GM19468 (cell line): ENCODE results near the gene TBC1D9.

Experiments used
- ATAC-seq: cut with Tn5 transposase; IDR thresholded peaks from one replicate; pipeline ENCODE4 v1.9.1; 2021; ENCODE audit warnings: mild to moderate bottlenecking, moderate library complexity, moderate number of reproducible peaks; ENCODE audit not compliant: unreplicated experiment; ENCODE audit errors: extremely low read depth

TBC1D9 gene

DNA sequence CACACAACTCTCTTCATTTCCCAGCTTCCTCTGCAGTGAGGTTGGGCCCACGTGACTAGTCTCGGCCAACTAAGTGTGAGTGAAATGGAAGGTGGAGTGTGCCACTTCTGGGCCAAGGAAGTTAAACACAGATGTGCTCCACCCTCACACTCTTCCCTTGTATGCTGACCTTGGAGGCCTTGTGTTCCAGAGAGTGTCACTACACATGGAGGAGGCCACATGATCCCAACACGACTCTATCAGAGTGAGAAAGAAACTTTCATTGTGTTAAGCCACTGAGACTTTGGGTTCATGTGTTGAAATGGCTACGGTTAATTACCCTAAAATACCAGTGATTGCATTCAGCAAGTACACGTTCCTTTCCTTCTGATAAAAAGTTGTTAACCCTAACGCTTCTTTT lies 55.1 kb downstream of the TBC1D9 start:
- no peak for ATAC-seq

DNA sequence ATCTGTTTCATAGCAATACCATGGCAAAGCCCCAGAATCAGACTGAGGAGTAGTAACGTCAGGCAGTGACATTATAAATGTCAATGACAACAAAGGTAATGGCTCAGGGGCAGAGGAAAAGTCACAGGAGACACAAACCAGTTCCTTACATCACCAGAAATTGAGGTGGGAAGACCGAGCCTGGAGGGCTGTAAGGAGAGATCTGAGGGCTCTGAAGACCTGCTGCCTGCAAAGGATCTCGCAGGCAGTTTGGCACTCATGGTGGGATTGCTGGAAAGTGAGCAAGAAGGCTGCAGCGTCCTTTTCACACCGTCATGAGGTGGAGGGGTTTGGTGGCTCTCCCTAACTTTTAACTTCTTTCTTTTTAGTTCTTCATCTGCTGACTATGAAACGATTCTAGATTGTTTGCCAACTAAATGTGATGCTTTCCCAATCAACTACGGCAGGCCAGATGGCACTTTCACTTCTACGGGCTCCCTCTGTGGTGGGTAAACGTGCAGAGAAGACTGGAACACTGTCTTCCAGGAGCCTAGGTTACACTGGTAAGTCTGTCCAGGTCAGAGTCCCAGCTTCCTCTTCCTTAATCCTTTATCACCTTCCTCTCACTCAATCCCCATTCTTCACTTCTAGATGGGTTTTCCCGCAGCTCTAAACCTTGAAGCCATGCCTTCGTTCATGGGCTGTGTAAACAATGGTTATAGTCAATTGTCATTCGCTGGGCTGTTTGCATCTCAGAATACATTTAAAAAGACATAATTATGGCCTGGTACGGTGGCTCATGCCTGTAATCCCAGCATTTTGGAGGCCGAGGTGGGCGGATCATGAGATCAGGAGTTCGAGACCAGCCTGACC lies 58.2 kb downstream of the TBC1D9 start:
- ATAC-seq, result no peak

DNA sequence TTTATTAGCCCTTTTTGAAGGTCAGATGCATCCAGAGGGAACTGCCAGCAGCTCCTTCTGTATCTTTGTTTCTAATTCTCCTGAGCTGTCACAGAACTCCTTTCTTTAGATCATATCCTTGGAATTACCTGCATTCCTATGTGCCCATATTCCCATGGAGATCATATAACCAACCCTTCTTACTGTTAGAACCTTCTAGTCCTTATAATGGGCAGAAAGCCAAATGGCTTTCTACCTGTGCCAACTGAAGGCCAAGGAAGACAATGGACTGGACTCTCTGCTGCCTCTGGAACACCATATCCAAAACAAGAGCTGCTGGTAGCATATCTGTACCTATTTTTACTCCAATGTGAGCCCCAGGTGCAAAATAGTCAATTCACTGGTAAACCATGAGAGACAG lies 60.7 kb downstream of the TBC1D9 start:
- ATAC-seq, result no peak

DNA sequence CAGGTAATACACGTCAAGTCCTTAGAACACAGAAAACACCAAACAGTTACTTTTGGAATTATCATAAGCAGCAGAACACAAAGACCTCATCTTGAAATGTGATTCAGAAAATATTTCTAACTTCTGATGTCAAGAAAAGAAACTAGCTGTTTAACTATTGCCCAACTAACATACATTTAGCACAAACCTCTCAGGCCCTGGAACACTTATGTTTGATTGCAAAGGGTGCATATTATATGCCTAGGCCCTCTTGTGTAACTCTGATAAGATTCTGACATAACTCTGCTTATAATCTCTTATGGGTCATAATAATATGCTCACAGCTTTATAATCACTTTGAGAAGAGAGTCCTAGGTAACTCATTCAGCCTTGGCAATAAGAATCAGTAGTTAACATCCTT lies 62.6 kb downstream of the TBC1D9 start:
- no peak for ATAC-seq

DNA sequence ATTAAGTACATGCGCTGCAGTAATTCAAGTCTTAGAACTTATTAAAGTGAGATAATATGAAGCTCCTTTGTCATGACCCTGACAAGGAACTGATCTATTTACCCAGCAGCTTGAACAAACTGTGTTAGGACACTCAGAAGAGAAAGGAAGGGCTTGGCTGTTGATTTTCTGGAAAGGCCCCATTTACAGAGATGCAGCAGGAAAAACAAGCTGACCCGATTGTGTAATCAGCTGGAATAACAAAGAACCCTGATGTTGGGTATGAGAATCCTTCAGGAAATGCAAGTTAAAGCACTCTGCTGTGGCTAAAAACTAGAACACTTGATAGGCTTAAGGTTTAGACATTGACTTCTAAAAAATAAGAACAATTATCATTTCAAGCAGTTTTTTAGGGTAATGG lies 64.8 kb downstream of the TBC1D9 start:
- no peak for ATAC-seq

DNA sequence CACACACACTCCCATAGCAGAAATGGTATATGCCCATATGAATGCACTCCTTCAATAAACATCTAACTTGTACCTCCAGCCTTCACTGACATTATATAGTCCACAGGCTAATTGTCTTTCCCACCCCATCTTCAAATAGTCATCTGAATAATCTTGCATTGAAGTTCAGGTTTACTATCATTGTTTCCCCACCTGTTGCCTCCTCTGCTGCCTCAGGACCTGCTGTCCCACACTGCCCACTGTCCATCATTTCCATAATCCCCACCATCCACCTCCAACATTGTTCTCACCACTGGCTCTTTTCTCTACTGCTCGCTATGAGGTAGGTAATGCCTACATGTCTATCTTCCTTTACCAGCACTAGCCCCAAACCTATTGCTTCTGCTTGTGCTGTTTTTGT lies 66.1 kb downstream of the TBC1D9 start:
- ATAC-seq, result no peak

DNA sequence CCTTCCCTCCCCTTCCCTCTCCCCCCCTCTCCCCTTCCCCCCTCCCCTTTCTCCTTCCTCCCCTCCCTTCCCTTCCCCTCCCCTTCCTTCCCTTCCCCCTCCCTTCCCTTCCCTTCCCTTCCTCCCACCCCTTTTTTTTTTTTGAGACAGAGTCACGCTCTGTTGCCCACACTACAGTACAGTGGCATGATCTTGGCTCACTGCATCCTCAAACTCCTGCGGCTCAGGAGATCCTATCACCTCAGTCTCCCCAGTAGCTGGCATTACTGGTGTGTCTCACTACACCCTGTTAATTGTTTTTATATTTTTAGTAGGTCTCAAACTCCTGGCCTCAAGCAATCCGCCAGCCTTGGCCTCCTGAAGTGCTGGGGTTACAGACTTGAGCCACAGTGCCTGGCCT lies 66.6 kb downstream of the TBC1D9 start:
- no peak for ATAC-seq

DNA sequence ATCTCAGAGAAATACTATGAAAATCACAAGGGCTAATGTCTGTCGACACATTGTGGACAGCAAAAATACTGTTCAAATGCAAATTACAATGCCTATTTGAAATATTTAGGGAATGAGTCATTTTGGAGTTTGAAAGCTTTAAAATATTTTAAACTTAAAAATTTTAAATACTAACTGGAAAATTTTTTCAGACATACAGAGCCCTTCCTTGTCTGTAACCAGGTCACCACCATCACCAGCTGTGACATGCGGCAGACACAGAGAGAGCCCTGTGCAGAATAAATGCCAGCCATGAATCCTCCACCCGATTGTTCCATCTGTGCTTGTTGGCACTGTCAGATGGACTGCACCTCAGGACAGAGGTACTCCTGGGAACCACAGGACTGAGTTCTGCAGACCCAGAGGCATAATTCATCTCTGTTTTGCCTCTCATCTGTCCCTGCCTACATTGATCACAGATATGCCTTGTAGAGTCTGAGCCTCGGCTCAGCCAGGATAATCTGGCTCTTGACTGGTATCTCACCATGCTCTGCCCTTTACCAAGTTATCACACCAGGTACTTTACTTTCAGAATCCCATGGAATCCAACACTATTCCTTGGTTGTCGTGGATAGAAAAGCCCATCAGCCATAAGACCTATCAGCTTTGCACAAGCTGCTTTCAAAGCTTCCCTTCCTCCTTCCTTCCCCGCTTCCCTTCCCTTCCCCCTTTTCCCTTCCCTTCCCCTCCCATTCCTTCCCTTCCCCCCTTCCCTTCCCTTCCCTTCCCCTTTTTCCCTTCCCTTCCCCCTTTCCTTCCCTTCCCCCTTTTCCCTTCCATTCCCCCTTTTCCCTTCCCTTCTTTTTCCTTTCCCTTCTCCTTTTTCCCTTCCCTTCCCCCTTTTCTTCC lies 67.2 kb downstream of the TBC1D9 start:
- no peak for ATAC-seq

DNA sequence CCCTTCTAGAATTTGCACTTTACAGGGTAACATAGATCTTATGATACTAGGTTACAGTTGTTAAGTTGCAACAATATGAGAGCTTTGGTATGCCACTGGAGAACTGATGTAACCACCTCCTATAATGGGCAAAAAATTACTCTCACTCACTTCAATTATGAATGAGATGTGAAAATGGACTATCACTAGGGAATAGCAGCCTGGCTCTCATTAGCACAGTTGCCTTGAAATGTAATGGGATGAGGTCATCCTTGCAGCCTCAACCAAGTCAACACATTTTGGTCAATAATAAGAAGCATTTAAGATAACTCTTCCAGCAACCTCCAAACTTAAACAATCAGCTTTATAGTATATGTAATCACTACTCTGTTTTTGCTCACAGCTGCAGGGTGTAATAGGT lies 69.4 kb downstream of the TBC1D9 start:
- ATAC-seq, result no peak

DNA sequence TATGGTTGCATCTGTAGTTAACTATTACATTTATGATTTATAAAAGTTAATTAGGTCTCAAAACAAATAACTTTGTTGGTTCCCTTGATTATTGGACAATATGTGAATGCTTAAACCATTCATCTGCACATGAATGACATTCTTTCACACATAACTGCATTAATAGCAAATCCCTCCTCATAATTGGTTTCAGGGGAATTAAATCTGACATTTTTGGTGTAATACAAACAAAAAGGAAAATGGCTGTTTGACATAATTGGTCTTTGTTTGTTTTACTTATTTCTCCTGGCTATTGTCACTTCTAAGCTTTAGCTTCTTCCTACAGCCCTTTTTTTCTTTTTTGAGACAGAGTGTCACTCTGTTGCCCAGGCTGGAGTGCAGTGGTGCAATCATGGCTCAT lies 71.9 kb downstream of the TBC1D9 start:
- ATAC-seq, result no peak

DNA sequence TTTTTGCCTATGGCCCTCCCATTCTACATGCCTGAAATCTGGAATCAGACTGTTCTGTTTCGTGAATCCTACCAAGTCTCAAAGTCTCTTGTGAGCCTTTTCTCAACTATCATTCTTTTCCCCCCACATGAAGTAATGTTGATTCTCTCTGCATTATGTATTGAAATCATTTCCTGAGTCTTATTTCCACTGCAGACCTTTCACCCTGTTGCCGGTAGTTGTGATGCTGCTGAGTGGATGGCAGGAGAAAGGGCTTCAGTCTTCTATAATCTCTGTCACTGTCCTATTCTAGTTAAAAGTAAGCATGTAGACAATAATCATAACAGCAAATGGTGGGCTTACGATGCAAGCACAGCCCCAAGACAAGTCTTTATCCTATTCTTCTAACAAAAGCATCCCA lies 75.0 kb downstream of the TBC1D9 start:
- ATAC-seq, result no peak

DNA sequence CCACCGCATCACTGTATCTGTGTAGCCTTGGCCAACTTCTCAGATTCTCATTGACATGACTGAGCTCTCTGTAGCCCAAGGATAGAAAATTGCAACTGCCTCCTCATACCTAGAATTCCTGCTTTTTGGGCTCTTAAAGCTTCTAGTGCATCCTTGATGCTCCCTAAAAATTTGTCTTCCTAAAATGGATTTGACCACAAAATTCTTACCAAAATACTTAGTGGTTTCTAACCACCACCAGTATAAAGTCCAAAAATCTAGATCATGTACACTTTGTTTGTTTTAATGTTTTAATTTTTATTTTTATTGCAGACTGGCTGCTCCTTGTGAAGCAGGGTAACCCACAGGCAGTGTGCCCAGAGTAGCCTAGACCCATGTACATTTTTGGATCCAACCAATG lies 75.5 kb downstream of the TBC1D9 start:
- ATAC-seq, result no peak

DNA sequence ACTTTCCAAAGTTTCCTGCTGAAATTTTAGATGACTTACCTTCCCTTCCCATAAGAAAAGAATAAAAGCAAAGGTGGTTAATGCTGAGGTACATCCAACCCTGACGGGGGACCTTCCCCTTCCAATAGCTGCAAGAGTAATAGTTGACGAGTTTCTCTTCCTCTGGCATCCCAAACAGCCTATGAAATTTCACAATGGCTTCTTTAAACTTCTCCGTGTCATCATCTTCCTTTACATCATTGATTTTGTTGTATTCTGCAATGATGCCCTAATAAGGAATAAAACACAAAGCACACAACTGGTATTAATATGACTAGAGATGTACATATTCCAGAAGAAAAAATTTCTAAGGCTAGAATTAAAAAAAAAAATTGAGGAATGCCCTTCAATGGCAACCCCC lies 76.6 kb downstream of the TBC1D9 start:
- ATAC-seq, result no peak

DNA sequence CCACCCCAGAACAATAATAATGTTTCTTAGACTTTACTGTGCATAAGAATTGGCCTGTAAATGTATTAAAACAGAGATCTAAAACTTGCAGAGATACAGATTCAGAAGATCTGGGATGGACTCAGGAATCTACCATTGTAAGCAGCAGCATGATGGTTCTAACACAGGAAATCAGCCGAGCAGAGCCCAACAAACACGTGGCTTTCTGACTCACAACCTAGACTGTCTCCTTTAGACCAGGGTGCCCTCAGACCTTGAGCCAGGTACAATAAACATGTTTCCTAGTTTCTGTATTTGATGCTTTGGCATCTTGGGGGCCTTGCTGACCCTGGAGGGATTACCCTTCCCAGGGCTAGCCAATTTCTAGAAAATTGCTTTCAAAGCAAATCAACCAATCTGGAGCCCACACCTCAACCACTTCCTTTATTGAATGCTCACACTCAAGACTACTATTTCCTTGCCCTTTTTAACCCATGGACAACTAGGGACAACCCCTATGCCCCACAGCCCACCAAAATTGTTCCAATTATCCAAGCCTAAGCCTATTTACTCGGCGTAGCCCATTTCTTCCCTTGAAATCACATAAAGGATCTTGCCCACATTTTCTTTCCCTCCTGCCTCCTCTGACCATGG lies 80.5 kb downstream of the TBC1D9 start:
- no peak for ATAC-seq

DNA sequence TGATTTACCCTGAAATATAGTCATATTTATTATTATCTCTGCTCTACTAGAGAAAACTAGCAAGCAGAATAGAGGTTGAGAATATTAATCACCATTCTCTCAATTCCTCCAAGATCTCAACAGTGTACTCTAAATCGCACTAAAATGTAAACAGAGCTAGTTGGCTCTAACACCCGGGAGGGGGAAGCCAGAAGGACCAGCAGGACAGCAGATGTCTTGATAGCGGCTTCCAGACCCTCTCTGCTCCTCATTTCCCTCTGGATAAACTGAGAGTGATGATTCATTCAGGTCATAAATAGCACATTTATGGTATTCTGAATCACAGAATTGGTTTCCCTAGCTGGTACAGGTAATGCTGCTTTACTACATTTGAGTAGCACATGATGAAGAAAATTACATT lies 82.5 kb downstream of the TBC1D9 start:
- no peak for ATAC-seq

DNA sequence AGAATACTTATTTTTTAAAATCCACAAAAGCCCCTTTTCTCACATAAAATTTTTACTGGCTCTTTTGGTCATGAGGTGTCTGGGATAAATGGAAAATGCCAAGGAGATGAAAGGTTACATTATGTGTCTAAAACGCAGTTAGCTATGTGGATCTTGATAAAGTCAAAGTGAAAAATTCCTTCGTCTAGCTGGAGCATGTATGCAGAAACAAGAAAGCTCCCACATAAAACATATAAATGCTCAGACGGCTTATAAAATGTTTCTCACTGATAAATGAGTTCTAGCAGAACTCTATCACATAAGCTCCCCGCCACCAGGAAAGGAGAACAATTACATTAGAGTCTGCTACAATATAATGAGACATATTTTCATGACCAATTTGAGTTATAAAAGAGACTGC lies 83.8 kb downstream of the TBC1D9 start:
- ATAC-seq, result no peak

DNA sequence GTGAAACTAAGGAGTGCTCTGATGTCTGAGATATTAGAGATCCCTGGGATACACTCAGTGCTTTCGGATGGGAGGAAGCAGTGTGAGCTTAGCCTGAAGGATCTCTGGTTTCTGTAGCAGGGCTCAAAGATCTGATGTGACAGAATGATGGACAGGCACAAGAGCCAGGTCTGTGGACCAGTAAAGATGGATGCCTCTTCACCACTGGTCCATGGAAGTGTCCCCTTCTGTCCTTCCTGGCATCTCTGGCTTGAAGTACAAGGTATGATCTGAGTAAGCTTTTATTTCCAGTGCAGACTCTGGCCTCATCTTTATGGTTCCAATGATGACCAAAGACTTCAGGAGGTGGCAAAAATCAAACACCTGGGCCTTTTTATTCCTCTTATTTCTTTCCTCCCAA lies 88.1 kb downstream of the TBC1D9 start:
- no peak for ATAC-seq

DNA sequence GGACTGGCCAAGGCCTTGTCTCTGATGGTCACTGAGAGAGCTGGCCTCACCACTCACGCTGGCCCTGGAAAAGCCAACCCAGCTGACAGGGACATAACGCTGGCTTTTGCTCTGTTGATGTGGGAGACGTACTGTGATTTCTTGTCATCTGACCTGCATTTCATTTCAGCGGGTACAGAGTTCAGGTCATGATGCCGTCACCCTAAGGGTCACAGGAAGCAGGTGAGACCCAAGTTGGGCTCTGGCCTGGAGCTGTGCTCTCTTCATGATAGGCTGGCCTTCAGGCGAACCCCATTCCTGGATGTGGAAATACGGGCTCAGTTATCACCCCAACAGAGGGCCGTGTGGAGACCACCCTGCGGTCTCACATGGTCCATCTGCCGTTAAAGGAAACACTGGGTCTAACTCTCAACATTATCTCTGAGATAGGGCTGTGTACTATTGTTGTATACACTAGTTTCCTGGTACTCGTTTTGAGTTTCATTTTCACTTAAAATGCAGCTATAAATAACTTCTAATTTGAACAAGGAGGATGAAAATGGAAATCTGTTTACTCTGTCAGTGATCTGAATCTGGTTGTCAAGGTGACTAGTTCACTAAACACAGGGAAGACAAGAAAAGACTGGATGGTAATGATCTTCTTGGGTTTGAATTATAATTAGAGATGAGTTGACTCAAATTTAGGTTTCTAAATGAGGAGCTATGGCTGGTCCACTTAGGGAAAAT lies 89.1 kb downstream of the TBC1D9 start:
- peak; percentile 58 for ATAC-seq

DNA sequence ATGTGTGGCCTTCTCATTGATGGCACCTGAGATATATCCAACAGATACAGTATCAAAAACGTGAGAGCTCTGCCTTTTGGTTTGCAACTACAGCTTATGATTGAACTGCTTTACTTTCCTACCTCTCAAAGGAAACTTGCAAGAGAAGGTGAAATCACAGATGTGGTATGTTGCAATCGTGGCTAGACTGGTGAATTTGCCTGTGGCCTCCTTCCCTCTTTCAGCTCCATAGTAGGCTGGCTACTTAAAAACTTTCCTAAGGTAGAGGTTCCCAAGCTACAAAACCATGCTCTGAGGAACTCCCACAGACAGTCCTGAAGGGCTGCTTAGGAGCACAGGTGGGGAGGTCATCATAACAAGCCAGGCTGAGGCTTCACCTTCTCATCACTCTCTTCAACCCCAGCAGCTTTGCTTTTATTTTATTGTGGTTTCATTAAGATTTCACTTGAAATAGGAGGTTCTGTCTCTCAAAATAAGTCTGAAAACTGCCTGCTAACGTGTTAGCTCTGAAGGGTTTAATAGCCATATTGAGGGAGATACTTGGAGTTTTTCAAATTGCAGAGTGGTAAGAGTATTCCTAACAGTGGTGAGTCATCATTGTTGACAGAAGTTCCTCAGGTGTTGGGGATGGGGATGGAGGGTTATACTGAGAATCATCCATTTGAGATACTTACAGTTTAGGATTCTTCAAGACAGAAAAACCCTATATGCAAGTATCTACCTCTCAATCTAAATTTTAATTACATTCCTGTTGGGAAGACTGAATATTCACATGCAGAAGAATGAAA lies 93.9 kb downstream of the TBC1D9 start:
- no peak for ATAC-seq

DNA sequence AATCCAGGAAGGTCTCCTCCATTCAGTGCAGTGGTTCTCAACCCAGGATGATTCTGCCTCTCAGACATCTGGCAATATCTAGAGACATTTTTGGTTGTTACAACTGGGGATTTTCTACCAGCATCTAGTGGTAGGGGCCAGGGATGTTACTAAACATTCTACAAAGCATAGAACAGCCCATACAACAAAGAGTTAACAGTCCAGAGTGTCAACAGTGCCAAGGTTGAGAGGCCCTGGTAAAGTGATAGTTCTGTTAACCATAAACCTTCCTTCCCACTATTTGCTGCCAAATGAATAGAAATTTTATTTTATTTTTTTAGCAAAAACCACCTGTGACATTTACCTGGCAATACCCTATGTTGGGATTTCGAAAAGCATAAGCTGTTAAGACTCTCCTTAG lies 94.6 kb downstream of the TBC1D9 start:
- ATAC-seq, result no peak
